D341Med (cell line): ENCODE results near the gene AGAP1.
"Not testable (repeated sequence)": the region's sequence is repeated elsewhere in the genome, so short reads cannot be mapped to it uniquely, and the experiment has no call there.

Source experiments
- DNase-seq: peaks from one replicate; pipeline ENCODE4 v3.0.0; 2012; ENCODE audit warnings: low spot score

The AGAP1 gene

GRCh38 chr2:235922839-235923238 is 429.0 kb downstream of the AGAP1 start:
- DNase-seq, result no peak

GRCh38 chr2:235923859-235924674 is 430.2 kb downstream of the AGAP1 start:
- DNase-seq, result no peak

DNA sequence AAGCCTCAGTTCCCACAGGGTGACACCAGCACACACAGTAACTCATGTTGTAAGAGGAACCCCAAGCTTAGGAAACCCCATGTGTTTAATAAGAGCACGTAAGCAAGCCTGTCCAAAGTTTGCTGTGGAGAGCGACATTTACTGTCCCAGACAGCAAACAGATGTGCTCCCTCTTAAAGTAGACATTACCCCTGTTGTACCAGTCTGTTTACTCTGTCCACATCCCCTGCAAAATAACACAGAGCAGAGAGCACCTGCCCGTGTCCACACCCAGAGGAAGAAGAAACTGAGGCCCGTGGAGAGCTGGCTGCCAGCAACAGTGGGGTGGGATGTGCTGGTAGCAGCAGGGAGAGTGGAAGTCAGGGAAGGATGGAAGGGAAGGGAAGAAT is 430.8 kb downstream of the AGAP1 start:
- DNase-seq, result no peak

DNA sequence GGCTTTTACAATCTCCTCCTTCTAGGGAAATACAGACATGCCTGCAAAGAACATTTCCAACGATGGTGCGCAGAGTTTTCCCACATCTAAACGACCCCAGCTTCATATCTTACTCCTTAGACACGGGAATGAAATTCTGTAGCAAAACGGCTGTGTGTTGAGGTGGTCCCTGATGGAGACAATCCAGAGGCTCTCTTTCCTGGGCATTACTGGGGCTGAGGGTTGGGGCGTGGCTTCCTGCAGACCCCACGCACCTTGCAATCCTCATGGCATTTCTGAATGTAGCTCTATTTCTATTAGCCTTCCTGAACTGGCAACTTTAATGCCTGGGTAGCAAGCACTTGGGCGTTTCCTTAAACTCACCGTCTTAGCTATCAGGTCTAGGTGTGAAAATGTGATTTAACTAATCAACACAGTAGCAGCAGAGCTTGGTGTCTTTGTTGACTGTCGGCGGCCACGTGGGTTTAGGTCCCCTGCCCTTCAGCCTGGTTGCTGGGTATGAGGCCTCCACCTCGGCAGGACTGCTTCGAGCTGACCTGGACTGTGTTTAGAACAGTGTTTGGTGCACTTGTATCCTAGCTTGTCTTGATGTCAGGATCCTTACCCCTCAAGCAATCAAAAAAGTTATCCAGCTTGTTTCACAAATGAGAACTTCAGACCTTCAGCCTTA is 431.5 kb downstream of the AGAP1 start:
- no peak for DNase-seq

GRCh38 chr2:235926229-235926628 is 432.4 kb downstream of the AGAP1 start:
- DNase-seq, result no peak

DNA sequence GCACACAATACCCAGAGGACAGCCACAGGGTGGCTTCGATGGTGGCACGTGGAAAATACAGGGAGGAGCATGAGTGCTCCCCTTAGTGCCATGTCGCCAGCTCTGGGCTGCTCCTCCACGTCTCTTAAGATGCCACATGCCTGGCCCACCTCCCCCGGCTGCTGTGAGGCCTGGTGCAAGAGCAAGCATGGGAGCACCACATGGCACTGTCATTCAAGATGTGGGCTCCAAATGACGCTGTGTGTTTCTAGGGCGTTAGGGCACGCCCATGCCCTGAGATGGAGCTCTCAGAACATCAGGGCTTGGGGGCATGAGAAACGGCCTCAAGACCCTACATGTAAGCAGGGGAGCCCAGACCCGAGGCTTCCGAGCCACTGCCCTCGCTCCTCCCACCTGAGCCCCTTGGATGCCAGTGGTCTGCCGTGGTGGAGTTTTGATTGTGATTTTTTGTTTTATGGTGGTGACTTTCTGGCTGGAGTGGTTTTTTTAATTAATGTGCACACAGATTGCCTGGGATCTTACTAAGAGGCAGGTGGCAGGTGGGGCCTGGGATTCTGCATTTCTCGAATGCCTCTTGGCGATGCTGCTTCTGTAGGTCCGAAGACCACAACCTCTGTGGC is 435.0 kb downstream of the AGAP1 start:
- DNase-seq, result no peak

- no peak for DNase-seq
These were observed 436.9 kb downstream of the AGAP1 start for GRCh38 chr2:235930701-235931100.

DNA sequence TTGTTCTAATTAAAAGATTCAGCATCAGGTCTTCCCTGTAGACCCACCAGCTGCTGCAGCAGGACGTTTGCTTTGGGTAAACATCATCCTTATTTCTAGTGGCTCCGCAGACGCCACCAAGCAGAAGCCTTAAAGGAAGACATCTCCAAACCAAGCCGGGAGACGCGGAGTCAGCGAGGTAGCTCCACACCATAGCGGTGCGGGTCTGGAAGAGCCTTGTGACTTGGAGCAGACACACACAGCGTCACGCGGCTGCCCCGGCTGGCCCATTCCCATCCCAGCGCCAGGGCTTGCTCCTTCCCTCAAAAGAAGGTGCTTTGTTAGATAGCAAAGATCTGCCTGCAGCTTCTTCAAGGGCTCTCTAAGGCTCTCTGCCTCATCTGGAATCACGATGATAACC is 437.8 kb downstream of the AGAP1 start:
- DNase-seq, result no peak

DNA sequence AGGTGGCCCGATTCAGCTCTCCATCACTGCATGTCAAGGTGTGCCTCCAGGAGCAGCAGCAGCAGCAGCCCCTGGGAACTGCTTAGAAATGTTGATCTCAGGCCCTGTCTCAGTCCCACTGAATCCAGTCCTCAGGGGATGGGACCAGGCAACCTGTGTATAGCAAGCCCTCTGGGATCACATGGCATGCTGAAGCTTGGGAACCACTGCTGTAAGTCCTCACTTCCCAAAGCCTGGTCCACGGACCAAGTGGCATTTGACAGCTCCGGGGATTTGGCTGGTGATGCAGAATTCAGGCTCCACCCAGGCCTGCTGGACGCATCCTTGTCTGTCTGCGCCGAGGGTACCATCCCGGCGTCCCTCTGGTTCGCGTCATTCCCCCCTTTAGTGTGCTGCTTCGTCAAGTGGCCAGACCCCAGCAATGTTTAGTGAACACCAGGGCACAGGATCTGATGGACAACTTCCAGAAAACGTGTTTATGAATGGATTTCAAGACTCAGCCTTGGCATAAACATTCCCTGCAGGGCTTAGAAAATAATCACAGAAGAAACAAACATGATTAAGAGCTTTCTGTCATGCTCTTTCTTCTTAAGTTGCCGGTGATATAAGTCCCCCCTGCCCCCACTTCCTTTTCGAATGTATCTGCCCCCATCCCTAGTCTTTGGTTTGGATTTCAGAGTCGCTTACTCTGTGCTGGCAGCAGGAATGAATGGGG is 440.4 kb downstream of the AGAP1 start:
- no peak for DNase-seq

- DNase-seq, result no peak
These were observed 441.1 kb downstream of the AGAP1 start for GRCh38 chr2:235934774-235935484.

DNA sequence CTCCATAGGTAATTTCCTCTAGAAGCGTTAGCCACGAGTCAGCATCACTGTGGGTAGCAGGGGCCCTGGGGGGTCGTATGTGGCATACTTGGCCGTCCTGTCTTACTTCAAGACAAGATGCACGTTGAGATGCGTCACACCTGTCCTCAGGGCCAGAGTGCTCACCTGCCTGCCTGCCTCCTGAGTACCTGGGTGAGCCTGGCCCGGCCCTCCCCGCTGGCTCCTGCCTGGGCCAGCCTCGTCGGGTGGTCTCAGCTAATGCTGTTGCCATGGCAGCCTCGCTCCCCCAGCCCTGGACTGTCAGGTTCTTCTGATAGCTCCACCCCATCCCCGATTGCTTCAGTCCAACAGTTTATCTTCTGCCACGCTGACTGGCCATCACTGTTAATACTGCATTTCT is 441.9 kb downstream of the AGAP1 start:
- peak; percentile 15 for DNase-seq

DNA sequence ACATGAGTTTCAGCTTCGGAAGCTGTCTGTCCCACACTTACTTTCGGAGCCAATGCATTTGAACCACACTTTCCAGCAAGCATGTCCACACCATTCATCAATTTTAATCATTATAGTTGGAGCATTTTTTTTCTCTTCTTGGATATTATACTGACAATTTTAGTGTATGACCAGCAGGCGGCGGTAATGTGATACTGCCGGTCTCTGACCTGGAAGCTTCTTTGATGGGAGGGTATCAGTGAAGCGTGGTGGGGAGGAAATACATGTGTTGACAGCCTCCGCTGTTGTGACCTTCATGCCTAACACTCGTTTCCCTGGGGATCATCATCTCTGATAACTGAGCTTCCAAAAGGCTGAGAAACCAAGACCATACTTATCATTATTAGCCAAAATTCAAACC is 442.6 kb downstream of the AGAP1 start:
- DNase-seq, result peak; percentile 26

GRCh38 chr2:235937087-235937486 is 443.2 kb downstream of the AGAP1 start:
- peak; percentile 26 for DNase-seq

DNA sequence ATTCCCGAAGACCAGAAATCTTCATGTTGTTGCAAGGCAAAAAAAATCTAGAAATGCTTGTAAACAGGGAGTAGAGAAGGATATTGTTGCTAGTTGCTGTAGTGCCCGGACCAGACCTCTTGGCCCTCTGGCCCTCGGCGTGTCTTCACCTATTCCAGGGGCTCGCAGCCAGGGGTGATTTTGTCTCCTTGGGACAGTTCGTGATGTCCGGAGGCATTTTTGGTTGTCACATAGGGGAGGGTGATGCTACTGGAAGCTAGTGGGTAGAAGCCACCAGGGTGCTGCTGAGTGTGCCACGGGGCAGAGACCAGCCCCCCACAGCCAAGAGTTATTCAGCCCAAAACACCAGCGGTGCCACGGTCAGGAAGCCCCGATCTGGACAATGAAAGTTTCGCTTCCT is 443.7 kb downstream of the AGAP1 start:
- no peak for DNase-seq

DNA sequence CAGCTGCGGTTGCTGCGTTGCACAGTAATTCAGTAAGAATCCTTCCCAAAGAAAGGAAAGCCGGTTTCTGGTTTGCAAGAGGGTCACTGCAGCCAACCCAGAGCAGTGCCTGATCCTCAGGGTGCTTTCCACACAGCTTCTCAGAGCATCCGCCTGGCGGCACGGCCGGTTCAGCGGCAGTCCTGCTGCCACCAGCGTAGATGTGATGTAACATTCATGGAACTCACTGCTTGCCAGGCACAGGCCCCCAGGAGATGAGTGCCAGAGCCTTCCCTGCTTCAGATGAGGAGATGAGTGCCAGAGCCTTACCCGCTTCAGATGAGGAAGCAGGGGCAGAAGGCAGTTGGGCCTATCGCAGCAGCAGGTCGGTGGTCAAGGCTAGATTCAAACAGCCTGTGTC is 444.1 kb downstream of the AGAP1 start:
- no peak for DNase-seq

DNA sequence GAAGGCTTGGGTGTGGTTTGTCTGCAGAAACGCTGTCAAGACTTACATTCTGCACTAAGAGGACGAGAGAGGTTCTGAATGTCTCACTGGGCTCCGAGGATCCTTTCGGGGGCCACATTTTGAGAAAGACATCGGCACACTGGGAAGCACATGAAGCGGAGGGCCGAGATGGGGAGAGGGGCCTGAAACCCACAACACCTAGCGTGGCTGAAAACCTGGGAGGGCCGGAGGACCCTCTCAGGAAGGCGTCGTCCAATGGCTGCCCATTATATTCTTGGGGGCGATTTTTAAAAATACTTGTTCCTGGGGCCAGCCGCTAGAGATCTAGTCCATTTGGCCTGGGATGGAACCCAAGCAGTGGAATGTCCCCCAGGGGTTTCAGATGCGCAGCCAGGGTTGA is 444.8 kb downstream of the AGAP1 start:
- DNase-seq, result no peak

GRCh38 chr2:235939471-235939870 is 445.6 kb downstream of the AGAP1 start:
- DNase-seq, result no peak

DNA sequence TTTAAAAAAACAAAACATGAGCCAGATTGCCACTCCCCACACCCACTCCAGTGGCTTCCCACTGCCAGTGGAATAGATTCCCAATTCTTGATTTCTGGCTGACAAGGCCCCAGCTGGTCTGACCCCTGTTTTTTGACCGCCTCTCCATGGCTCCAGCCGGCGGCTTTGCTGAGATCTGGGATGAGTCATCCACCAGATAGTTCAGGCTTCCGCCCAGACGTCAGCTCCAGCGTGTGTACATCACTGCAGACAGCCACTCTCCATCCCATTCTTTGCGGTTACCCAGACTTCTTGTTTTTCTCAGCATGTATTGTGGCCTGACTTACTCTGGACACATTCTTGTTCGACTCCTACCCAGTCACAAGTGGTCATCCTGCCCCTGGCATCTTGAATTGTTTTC is 446.5 kb downstream of the AGAP1 start:
- no peak for DNase-seq

DNA sequence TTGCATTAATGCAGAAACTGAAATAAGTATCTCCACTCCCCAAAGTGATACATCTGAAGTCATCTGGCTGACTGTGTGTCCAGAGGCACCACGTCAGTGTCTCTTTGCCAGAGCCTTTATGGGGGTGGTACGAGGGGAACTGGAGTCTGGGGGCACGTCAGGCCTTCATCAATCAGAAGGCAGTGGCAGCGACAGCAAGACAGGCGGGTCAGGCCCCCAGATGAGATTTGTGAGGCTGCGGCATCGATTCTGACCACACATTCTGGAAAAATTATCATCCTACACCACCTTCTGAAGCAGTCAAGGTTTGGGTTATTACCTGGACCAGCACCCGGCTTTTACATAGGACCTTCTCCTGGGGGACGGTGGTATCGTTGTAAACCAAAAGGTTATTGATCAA is 450.7 kb downstream of the AGAP1 start:
- DNase-seq, result no peak

DNA sequence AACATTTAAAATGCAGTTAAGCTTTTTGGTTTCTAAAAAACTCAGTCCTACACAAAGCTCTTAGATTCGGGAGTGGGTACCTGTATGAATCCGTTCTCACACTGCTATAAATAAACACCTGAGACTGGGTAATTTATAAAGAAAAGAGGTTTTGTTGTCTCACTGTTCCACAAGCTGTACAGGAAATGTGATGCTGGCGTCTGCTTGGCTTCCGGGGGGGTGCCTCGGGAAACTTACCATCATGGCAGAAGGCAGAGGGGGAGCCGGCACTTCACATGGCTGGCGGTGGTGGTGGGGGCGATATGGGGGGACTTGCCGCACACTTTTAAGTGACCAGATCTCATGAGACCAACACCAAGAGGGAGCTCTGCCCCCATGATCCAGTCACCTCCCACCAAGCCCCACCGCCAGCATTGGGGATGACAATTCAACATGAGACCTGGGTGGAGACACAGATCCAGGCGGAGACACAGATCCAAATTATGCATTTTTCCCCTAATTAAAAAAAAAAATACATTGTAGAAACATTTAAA is 451.8 kb downstream of the AGAP1 start:
- no peak for DNase-seq

- DNase-seq, result no peak
These were observed 452.7 kb downstream of the AGAP1 start for GRCh38 chr2:235946590-235946989.

- DNase-seq, result not testable (repeated sequence)
These were observed 453.2 kb downstream of the AGAP1 start for GRCh38 chr2:235947055-235947454.
